CD1c-positive myeloid dendritic cell (primary cell): ENCODE measurements around the gene TWF2.

Experiments used
- DNase-seq: peaks from one replicate; pipeline ENCODE4 v3.0.0-alpha.2; 2016; ENCODE audit errors: extremely low spot score

Gene TWF2

GRCh38 chr3:52257911-52258310 is 19.0 kb upstream of the TWF2 start:
- DNase-seq = no peak

- DNase-seq = no peak
These were observed 17.7 kb upstream of the TWF2 start for GRCh38 chr3:52256622-52257021.

- no peak for DNase-seq
These were observed 17.2 kb upstream of the TWF2 start for GRCh38 chr3:52256159-52256558.

GRCh38 chr3:52254608-52255007 is 15.7 kb upstream of the TWF2 start:
- no peak for DNase-seq

GRCh38 chr3:52253314-52254304 is 14.7 kb upstream of the TWF2 start:
- peak; percentile 96 for DNase-seq

- DNase-seq = no peak
These were observed 11.2 kb upstream of the TWF2 start for GRCh38 chr3:52250122-52250521.

GRCh38 chr3:52249683-52250082 is 10.7 kb upstream of the TWF2 start:
- DNase-seq = no peak

- DNase-seq = no peak
These were observed 10.0 kb upstream of the TWF2 start for GRCh38 chr3:52248816-52249547.

GRCh38 chr3:52248165-52248541 is 9.2 kb upstream of the TWF2 start:
- no peak for DNase-seq

- peak; percentile 52 for DNase-seq
These were observed 8.6 kb upstream of the TWF2 start for GRCh38 chr3:52247409-52248164.

GRCh38 chr3:52246728-52247408 is 7.9 kb upstream of the TWF2 start:
- peak; percentile 71 for DNase-seq

- no peak for DNase-seq
These were observed 7.3 kb upstream of the TWF2 start for GRCh38 chr3:52246264-52246620.

- DNase-seq = peak; percentile 68
These were observed 6.6 kb upstream of the TWF2 start, which contains the start of gene PPM1M for GRCh38 chr3:52245322-52246263. PPM1M (plus strand) TSS chr3:52245759; CDS start chr3:52245825, 66 bp downstream.

- DNase-seq = peak; percentile 96
These were observed 5.1 kb upstream of the TWF2 start for GRCh38 chr3:52243791-52244628.

- DNase-seq = no peak
These were observed 3.1 kb upstream of the TWF2 start for GRCh38 chr3:52242039-52242438.

GRCh38 chr3:52240886-52241370 is 2.0 kb upstream of the TWF2 start:
- no peak for DNase-seq

GRCh38 chr3:52240059-52240885 is 1.3 kb upstream of the TWF2 start:
- peak; percentile 87 for DNase-seq

GRCh38 chr3:52238193-52238760 is 681 bp downstream of the TWF2 start:
- DNase-seq = peak; percentile 90
